Neuronal stem cell (in vitro differentiated cells): Measurements from ENCODE around the gene C4orf36.

Experiments
- DNase-seq: peaks from one replicate; pipeline ENCODE4 v3.0.0-alpha.2; 2013; ENCODE audit warnings: low spot score
- H2AFZ ChIP-seq: one replicate; pipeline ENCODE4 v1.6.1; 2013; ENCODE audit warnings: mild to moderate bottlenecking, low read length, inconsistent platforms
- H2AK5ac ChIP-seq: 2 replicates; pipeline ENCODE4 v1.6.1; 2013; ENCODE audit warnings: low read depth, mild to moderate bottlenecking, inconsistent platforms, low read length, moderate library complexity, mixed read lengths
- H2BK120ac ChIP-seq: 2 replicates; pipeline ENCODE4 v1.6.1; 2013; ENCODE audit warnings: low read depth, mild to moderate bottlenecking, inconsistent platforms, low read length, moderate library complexity, mixed read lengths
- H2BK12ac ChIP-seq: one replicate; pipeline ENCODE4 v1.6.1; 2013; ENCODE audit warnings: low read length, inconsistent platforms
- H2BK15ac ChIP-seq: 2 replicates; pipeline ENCODE4 v1.6.1; 2013; ENCODE audit warnings: mild to moderate bottlenecking, low read length, inconsistent platforms, mixed read lengths
- H2BK5ac ChIP-seq: one replicate; pipeline ENCODE4 v1.6.1; 2013; ENCODE audit warnings: inconsistent platforms, mild to moderate bottlenecking, low read length, moderate library complexity
- H3K14ac ChIP-seq: one replicate; pipeline ENCODE4 v1.6.1; 2013; ENCODE audit warnings: low read length, inconsistent platforms
- H3K18ac ChIP-seq: 2 replicates; pipeline ENCODE4 v1.6.1; 2013; ENCODE audit warnings: low read length, inconsistent platforms
- H3K23ac ChIP-seq: 2 replicates; pipeline ENCODE4 v1.6.1; 2013; ENCODE audit warnings: low read depth, mild to moderate bottlenecking, mixed read lengths, low read length, inconsistent platforms; ENCODE audit not compliant: poor library complexity
- H3K27ac ChIP-seq: replicated peaks from 3 replicates; pipeline ENCODE4 v1.5.1; 2013; ENCODE audit warnings: low read length, inconsistent platforms
- H3K27me3 ChIP-seq, 3 experiments: 2 replicates each; pipeline ENCODE4 v1.6.1; 2013; ENCODE audit warnings: low read length in 3 of 3, mild to moderate bottlenecking in 2 of 3, inconsistent platforms in 1 of 3, low read depth in 1 of 3, mixed read lengths in 1 of 3, moderate library complexity in 1 of 3; ENCODE audit not compliant: control insufficient read depth in 3 of 3, insufficient read depth in 3 of 3
- H3K36me3 ChIP-seq, 2 donors: replicated peaks in 1 of 2; 2 replicates each; pipeline ENCODE4 v1.6.1; 2013; ENCODE audit warnings: low read length in 2 of 2; ENCODE audit not compliant: control insufficient read depth in 2 of 2, insufficient read depth in 2 of 2
- H3K4ac ChIP-seq: 2 replicates; pipeline ENCODE4 v1.6.1; 2013; ENCODE audit warnings: inconsistent platforms, mild to moderate bottlenecking, low read length, moderate library complexity
- H3K4me1 ChIP-seq, 2 donors: 1 replicate in 1 of 2; 2 replicates in 1 of 2; pipeline ENCODE4 v1.6.1; 2013; ENCODE audit warnings: low read length in 2 of 2, low read depth in 1 of 2; ENCODE audit not compliant: control insufficient read depth in 2 of 2, insufficient read depth in 1 of 2
- H3K4me2 ChIP-seq: one replicate; pipeline ENCODE4 v1.6.1; 2013; ENCODE audit warnings: mild to moderate bottlenecking, low read length, inconsistent platforms; ENCODE audit not compliant: insufficient read depth, poor library complexity, severe bottlenecking
- H3K4me3 ChIP-seq, 2 donors: 2 replicates each; pipeline ENCODE4 v1.5.1; 2013; ENCODE audit warnings: low read length in 2 of 2, mild to moderate bottlenecking in 2 of 2, inconsistent platforms in 1 of 2, moderate library complexity in 1 of 2
- H3K79me1 ChIP-seq: one replicate; pipeline ENCODE4 v1.6.1; 2013; ENCODE audit warnings: low read depth, mild to moderate bottlenecking, inconsistent platforms, low read length, moderate library complexity
- H3K9ac ChIP-seq: one replicate; pipeline ENCODE4 v1.6.1; 2013; ENCODE audit warnings: mild to moderate bottlenecking, low read depth, low read length, inconsistent platforms; ENCODE audit not compliant: poor library complexity
- H3K9me3 ChIP-seq, 2 donors: replicated peaks in 1 of 2; 2 replicates each; pipeline versions ENCODE3 to v1.6.1; 2013; ENCODE audit warnings: low read length in 2 of 2, mild to moderate bottlenecking in 2 of 2, inconsistent platforms in 1 of 2, low read depth in 1 of 2, mixed read lengths in 1 of 2, moderate library complexity in 1 of 2; ENCODE audit not compliant: control insufficient read depth in 2 of 2, insufficient read depth in 1 of 2
- H4K8ac ChIP-seq: one replicate; pipeline ENCODE4 v1.6.1; 2013; ENCODE audit warnings: low read depth, mild to moderate bottlenecking, inconsistent platforms, low read length, moderate library complexity
- H4K91ac ChIP-seq: one replicate; pipeline ENCODE4 v1.6.1; 2013; ENCODE audit warnings: low read length, low read depth, mild to moderate bottlenecking, inconsistent platforms; ENCODE audit not compliant: poor library complexity
- WGBS, 2 donors: extraction: QIAGEN DNeasy Blood & Tissue Kit; methylation state at CpG; one replicate each; pipeline ENCODE4 v1.1.7; 2013; ENCODE audit warnings: missing lambda C conversion rate in 2 of 2, mixed read lengths in 1 of 2; ENCODE audit not compliant: insufficient read length in 2 of 2, insufficient replicate concordance in 1 of 2; ENCODE audit errors: extremely low coverage in 2 of 2; 5-methylcytosine and 5-hydroxymethylcytosine counted together

The C4orf36 gene

DNA sequence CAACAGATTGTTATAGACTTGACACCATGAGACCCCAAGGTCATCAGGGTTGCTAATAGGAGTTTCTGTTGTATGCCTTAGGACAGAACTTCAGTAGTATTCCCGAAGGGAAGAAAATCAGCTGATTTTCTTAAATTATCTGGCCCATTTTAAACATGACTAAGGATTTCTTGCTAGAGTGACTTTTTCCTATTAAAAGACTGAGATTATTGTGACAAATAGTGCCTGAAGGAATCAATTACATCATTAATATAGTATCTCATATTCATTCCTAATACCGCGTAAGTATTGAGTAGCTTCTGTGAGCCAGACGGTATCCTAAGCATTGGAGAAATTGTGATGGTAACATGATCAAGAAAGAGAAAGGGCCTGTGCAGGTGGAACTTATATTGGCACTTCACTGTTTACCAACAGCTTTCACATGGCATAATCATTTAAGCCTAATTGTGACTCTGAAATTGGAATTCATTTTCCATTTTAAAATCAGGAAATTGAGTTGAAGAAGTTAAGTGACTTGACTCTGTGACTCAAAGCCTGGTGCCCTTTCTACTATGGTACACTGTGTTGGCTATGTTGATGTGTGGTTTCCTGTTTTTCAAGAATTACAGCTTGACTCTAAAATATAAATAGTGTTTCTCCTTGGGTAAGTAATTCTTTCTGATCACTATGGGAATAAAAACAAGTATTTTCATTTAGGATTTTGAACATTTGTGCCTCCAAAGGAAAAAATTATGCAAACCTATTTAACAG lies 46.7 kb upstream of the C4orf36 start:
- no peak overlapping the region for H3K18ac ChIP-seq
- no peaks in the 10 kb centered on the region for H3K9me3 ChIP-seq
- no CpG with 5 or more reads among the region's 4 CpGs for WGBS, 2 donors
- H3K27me3 ChIP-seq = peaks cover 0 to 3% (median 0%) of the 10 kb centered on the region in 3 experiments
- H3K4me1 ChIP-seq = peaks cover 0 to 1% of the 10 kb centered on the region in 2 donors
- H3K23ac ChIP-seq = no peak overlapping the region
- no peak overlapping the region for H2BK15ac ChIP-seq
- H4K91ac ChIP-seq = no peak overlapping the region
- H3K4me3 ChIP-seq = no peak overlapping the region
- H3K27ac ChIP-seq = no peak overlapping the region
- peaks cover 1% of the 10 kb centered on the region for H3K79me1 ChIP-seq
- H3K9ac ChIP-seq = no peak overlapping the region
- H3K36me3 ChIP-seq = no peaks in the 10 kb centered on the region
- H2AK5ac ChIP-seq = no peak overlapping the region
- no peak overlapping the region for H2BK120ac ChIP-seq
- H4K8ac ChIP-seq = no peak overlapping the region
- no peak overlapping the region for H3K4me2 ChIP-seq
- H2BK12ac ChIP-seq = no peak overlapping the region
- no peak for DNase-seq
- H3K4ac ChIP-seq = no peak overlapping the region
- H3K14ac ChIP-seq = no peak overlapping the region
- no peak overlapping the region for H2AFZ ChIP-seq
- no peak overlapping the region for H2BK5ac ChIP-seq

DNA sequence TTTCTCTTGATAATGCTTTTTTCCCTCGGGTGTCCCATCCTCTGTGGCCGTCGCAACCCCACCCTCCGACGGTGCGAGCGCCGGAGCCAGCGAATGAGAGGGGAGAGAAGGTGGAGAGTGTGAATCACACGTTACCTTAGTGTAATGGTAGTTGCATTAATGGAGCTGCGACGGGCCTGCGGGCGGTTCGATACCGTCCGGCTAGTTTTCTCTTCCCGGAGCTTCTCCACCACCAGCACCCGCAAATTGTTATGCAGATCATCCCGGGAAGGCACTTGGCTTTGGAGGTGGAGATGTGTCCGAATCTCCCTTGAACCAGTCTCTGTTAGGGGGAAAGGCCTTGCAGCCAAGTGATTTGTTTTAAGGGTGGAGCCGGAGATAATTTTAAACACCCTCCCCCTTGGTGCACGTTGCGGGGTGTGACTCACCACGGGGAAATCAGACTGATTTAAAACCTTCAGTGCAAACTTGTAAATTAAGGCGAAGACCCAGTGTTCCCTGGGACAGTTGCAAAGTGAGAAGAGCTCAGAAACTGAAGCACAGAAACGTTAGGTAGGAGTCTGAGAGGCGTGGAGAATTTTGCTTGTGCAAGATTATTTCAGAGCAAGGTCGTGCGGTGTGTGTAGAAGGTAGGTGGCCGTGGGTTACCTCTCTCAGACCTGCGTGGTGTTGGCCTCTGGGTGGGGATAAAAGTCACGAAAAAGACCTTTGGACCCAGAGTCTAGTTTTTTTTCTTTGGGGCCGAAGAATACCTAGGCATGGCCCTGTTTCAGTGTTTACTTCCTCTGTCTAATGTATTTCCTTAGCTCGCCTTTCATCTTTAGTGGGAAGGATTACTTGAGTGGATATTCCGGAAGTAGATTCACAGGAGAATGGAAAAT lies 43.9 kb upstream of the C4orf36 start:
- WGBS, 2 donors = no CpG with 5 or more reads among the region's 36 CpGs
- Histone ChIP-seq H3K4me2 (peak overlapping the region; percentile 89), H2BK5ac (peak overlapping the region; percentile 94), H3K23ac (peak overlapping the region; percentile 99), H2AFZ (peak overlapping the region; percentile 97), H3K36me3 (no peaks in the 10 kb centered on the region), H3K27ac (no peak overlapping the region), H4K8ac (no peak overlapping the region), H3K4me3 (peak overlapping the region; percentile 67 to 91), H3K27me3 (peaks cover 0 to 5% (median 0%) of the 10 kb centered on the region in 3 experiments), H3K79me1 (peaks cover 1% of the 10 kb centered on the region), H3K18ac (peak overlapping the region; percentile 100), H4K91ac (no peak overlapping the region), H2BK12ac (no peak overlapping the region), H3K4me1 (peaks cover 0 to 1% of the 10 kb centered on the region in 2 donors), H2AK5ac (peak overlapping the region; percentile 92), H2BK15ac (no peak overlapping the region), H3K4ac (no peak overlapping the region), H3K14ac (no peak overlapping the region), H2BK120ac (no peak overlapping the region), H3K9me3 (no peaks in the 10 kb centered on the region), H3K9ac (no peak overlapping the region)
- peak; percentile 17 for DNase-seq

DNA sequence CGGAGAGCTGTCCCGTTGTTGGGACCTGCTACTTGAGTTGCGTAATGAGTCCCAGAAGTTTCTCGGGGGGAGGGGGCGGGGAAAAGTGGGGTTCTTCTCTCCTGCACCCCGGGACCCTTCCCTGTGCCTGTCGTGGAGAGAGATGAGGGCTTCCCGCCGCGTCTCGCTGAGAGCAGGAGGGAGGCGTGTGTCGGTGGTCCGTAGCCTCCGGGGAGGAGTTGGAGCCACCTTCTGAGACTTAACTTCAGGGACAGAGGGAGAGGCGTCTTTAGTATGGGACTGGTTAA lies 43.3 kb upstream of the C4orf36 start:
- H3K4me1 ChIP-seq = peaks cover 0 to 1% of the 10 kb centered on the region in 2 donors
- peak overlapping the region; percentile 98 for H3K14ac ChIP-seq
- peak overlapping the region; percentile 100 for H3K18ac ChIP-seq
- peak overlapping the region; percentile 94 for H2BK5ac ChIP-seq
- no peak overlapping the region for H3K4ac ChIP-seq
- peak overlapping the region; percentile 81 for H2BK120ac ChIP-seq
- H3K4me2 ChIP-seq = peak overlapping the region; percentile 89
- H3K79me1 ChIP-seq = peaks cover 1% of the 10 kb centered on the region
- H3K9me3 ChIP-seq = no peaks in the 10 kb centered on the region
- peak overlapping the region; percentile 92 for H2AK5ac ChIP-seq
- H3K27me3 ChIP-seq = peaks cover 0 to 5% (median 0%) of the 10 kb centered on the region in 3 experiments
- H3K4me3 ChIP-seq = peak overlapping the region; percentile 67 to 91
- DNase-seq = peak; percentile 14
- H3K23ac ChIP-seq = peak overlapping the region; percentile 99
- H3K27ac ChIP-seq = no peak overlapping the region
- H4K91ac ChIP-seq = peak overlapping the region; percentile 89
- H3K9ac ChIP-seq = peak overlapping the region; percentile 97
- no peak overlapping the region for H2BK12ac ChIP-seq
- H2AFZ ChIP-seq = peak overlapping the region; percentile 97
- peak overlapping the region; percentile 94 for H2BK15ac ChIP-seq
- H3K36me3 ChIP-seq = no peaks in the 10 kb centered on the region
- WGBS, 2 donors = no CpG with 5 or more reads among the region's 16 CpGs
- H4K8ac ChIP-seq = no peak overlapping the region
